H1 (cell line): ENCODE data around the gene CCDC169. TPM values are rescaled to one million over a fixed set of nuclear protein-coding genes. Genes with fewer than 3 reads are reported as not detected.
A peak's percentile ranks its signal among the peaks of the same experiment; 100 is the strongest.

Experiments
- CTCF ChIA-PET: fragments of 300-600 bp; sonication (Branson Sonifier 250); formaldehyde crosslinking; loops from one replicate; lab custom pipeline; 2021; ENCODE audit not compliant: partially characterized antibody; lab: Charles Lee
- POLR2A ChIA-PET: fragments of 300-600 bp; sonication (Branson Sonifier 250); formaldehyde crosslinking; loops from one replicate; lab custom pipeline; 2021; ENCODE audit warnings: inconsistent platforms; ENCODE audit not compliant: partially characterized antibody; lab: Charles Lee
- DNase-seq, 2 experiments: peaks; one replicate each; pipeline versions ENCODE4 v3.0.0 to v3.0.0-alpha.2; 2010 to 2022; ENCODE audit warnings: low spot score in 2 of 2, low read depth in 1 of 2, mixed read lengths in 1 of 2
- FAIRE-seq: peaks from 2 replicates; lab custom pipeline; 2011; peaks lifted over from hg19 to GRCh38; lab: Jason Lieb, UNC
- H2AFZ ChIP-seq: 2 replicates; pipeline ENCODE4 v1.8.1; 2012; ENCODE audit warnings: low read length, inconsistent platforms
- H2AK5ac ChIP-seq: 2 replicates; pipeline ENCODE4 v1.6.1; 2013; ENCODE audit warnings: low read depth, low read length
- H2BK120ac ChIP-seq: replicated peaks from 2 replicates; pipeline ENCODE3; 2013; ENCODE audit warnings: low read depth, low read length, inconsistent platforms
- H2BK12ac ChIP-seq: 2 replicates; pipeline ENCODE4 v1.6.1; 2013; ENCODE audit warnings: low read depth, low read length
- H2BK15ac ChIP-seq: 2 replicates; pipeline ENCODE4 v1.6.1; 2013; ENCODE audit warnings: low read length
- H2BK20ac ChIP-seq: 2 replicates; pipeline ENCODE4 v1.6.1; 2013; ENCODE audit warnings: low read length
- H2BK5ac ChIP-seq: 2 replicates; pipeline ENCODE4 v1.6.1; 2013; ENCODE audit warnings: low read depth, low read length
- H3K14ac ChIP-seq: 2 replicates; pipeline ENCODE4 v1.6.1; 2013; ENCODE audit warnings: inconsistent platforms; ENCODE audit not compliant: insufficient read length
- H3K18ac ChIP-seq: 2 replicates; pipeline ENCODE4 v1.6.1; 2013; ENCODE audit warnings: low read length; ENCODE audit errors: extremely low read depth
- H3K23ac ChIP-seq: 2 replicates; pipeline ENCODE4 v1.6.1; 2013; ENCODE audit warnings: inconsistent platforms; ENCODE audit not compliant: insufficient read length
- H3K23me2 ChIP-seq: 2 replicates; pipeline ENCODE4 v1.6.1; 2013; ENCODE audit warnings: low read depth, low read length
- H3K27ac ChIP-seq: 2 replicates; pipeline ENCODE4 v1.6.1; 2011; ENCODE audit warnings: low read depth, low read length, inconsistent platforms
- H3K27me3 ChIP-seq, 4 experiments: replicated peaks in 1 of 4; 1 replicate in 1 of 4; 2 replicates in 3 of 4; pipeline versions ENCODE4 v1.6.1 to v1.8.1; 2011 to 2013; ENCODE audit warnings: low read length in 3 of 4, mild to moderate bottlenecking in 3 of 4, inconsistent platforms in 2 of 4, mixed read lengths in 2 of 4, moderate library complexity in 1 of 4; ENCODE audit not compliant: control insufficient read depth in 3 of 4, insufficient read depth in 3 of 4; ENCODE audit errors: extremely low read depth in 1 of 4
- H3K36me3 ChIP-seq, 4 experiments: 2 replicates each; pipeline versions ENCODE4 v1.6.1 to v1.8.1; 2011 to 2013; ENCODE audit warnings: mild to moderate bottlenecking in 4 of 4, low read length in 3 of 4, moderate library complexity in 2 of 4, control low read depth in 1 of 4, inconsistent platforms in 1 of 4; ENCODE audit not compliant: insufficient read depth in 4 of 4, control insufficient read depth in 2 of 4
- H3K4ac ChIP-seq: replicated peaks from 2 replicates; pipeline ENCODE3; 2013; ENCODE audit warnings: low read length, low read depth, mixed read lengths, inconsistent platforms; ENCODE audit not compliant: insufficient read length
- H3K4me1 ChIP-seq, 4 experiments: replicated peaks in 1 of 4; 1 replicate in 1 of 4; 2 replicates in 3 of 4; pipeline versions ENCODE4 v1.6.1 to v1.8.1; 2011 to 2013; ENCODE audit warnings: low read length in 3 of 4, inconsistent platforms in 2 of 4, mixed read lengths in 1 of 4; ENCODE audit not compliant: insufficient read depth in 4 of 4, control insufficient read depth in 3 of 4
- H3K4me2 ChIP-seq, 2 experiments: 2 replicates each; pipeline versions ENCODE4 v1.6.1 to v1.8.1; 2011 to 2013; ENCODE audit warnings: low read depth in 2 of 2, low read length in 2 of 2, control low read depth in 1 of 2, inconsistent platforms in 1 of 2, mild to moderate bottlenecking in 1 of 2; ENCODE audit not compliant: insufficient read depth in 1 of 2
- H3K4me3 ChIP-seq, 4 experiments: fragments of 200-600, 300-600 bp in 1 of 4; sonication (generic), shearing (Covaris generic), sonication (Bioruptor Twin) in 1 of 4; 2 replicates each; pipeline versions ENCODE4 v1.5.1 to v1.8.1; 2011 to 2016; ENCODE audit warnings: low read length in 4 of 4, low read depth in 3 of 4, control low read depth in 2 of 4, inconsistent platforms in 2 of 4, mild to moderate bottlenecking in 2 of 4, mixed read lengths in 1 of 4, moderate library complexity in 1 of 4; ENCODE audit not compliant: insufficient read depth in 2 of 4; ENCODE audit errors: extremely low read depth in 1 of 4
- H3K56ac ChIP-seq: replicated peaks from 2 replicates; pipeline ENCODE3; 2013; ENCODE audit warnings: low read depth, mild to moderate bottlenecking, mixed read lengths, low read length, inconsistent platforms; ENCODE audit not compliant: insufficient read length
- H3K79me1 ChIP-seq: 2 replicates; pipeline ENCODE4 v1.6.1; 2013; ENCODE audit warnings: low read depth, low read length, control low read depth
- H3K79me2 ChIP-seq, 2 experiments: 2 replicates each; pipeline versions ENCODE4 v1.6.1 to v1.8.1; 2012 to 2013; ENCODE audit warnings: low read length in 2 of 2, mild to moderate bottlenecking in 2 of 2, inconsistent platforms in 1 of 2; ENCODE audit not compliant: insufficient read depth in 2 of 2, control insufficient read depth in 1 of 2
- H3K9ac ChIP-seq, 4 experiments: replicated peaks in 1 of 4; 1 replicate in 1 of 4; 2 replicates in 3 of 4; pipeline versions ENCODE4 v1.6.1 to v1.8.1; 2011 to 2013; ENCODE audit warnings: low read depth in 3 of 4, low read length in 3 of 4, control low read depth in 2 of 4, mild to moderate bottlenecking in 2 of 4, moderate library complexity in 2 of 4, inconsistent platforms in 1 of 4; ENCODE audit errors: extremely low read depth in 1 of 4
- H3K9me3 ChIP-seq, 2 experiments: 2 replicates each; pipeline versions ENCODE4 v1.6.1 to v1.8.1; 2012 to 2013; ENCODE audit warnings: mild to moderate bottlenecking in 2 of 2, moderate library complexity in 2 of 2, control low read depth in 1 of 2, inconsistent platforms in 1 of 2, low read depth in 1 of 2, low read length in 1 of 2, mixed read lengths in 1 of 2; ENCODE audit not compliant: insufficient read depth in 2 of 2
- H4K20me1 ChIP-seq, 2 experiments: replicated peaks in 1 of 2; 2 replicates each; pipeline versions ENCODE3 to v1.8.1; 2011 to 2013; ENCODE audit warnings: inconsistent platforms in 2 of 2, low read length in 2 of 2, mild to moderate bottlenecking in 1 of 2; ENCODE audit not compliant: insufficient read depth in 2 of 2, control insufficient read depth in 1 of 2
- H4K5ac ChIP-seq: 2 replicates; pipeline ENCODE4 v1.6.1; 2013; ENCODE audit warnings: low read length, low read depth, mixed read lengths, inconsistent platforms; ENCODE audit not compliant: insufficient read length
- H4K8ac ChIP-seq: 2 replicates; pipeline ENCODE4 v1.8.0; 2013; ENCODE audit warnings: mild to moderate bottlenecking, moderate library complexity, low read length, inconsistent platforms; ENCODE audit not compliant: insufficient read depth; ENCODE audit errors: extremely low read depth
- H4K91ac ChIP-seq: replicated peaks from 2 replicates; pipeline ENCODE3; 2013; ENCODE audit warnings: low read length, mixed read lengths, inconsistent platforms; ENCODE audit not compliant: insufficient read length
- CBX5 ChIP-seq: fragments of 300-800, 300-1000 bp; sonication (generic); IDR thresholded peaks from 2 replicates; pipeline ENCODE4 v1.7.1; 2016; ENCODE audit warnings: antibody characterized with exemption, low read length, low read depth
- GTF2F1 ChIP-seq: IDR thresholded peaks from 2 replicates; pipeline ENCODE4 v1.6.1; 2012; ENCODE audit warnings: low read depth, low read length, improper control_type of control experiment, borderline replicate concordance
- NRF1 ChIP-seq: IDR thresholded peaks from 2 replicates; pipeline ENCODE4 v1.6.1; 2011; ENCODE audit warnings: mild to moderate bottlenecking, low read depth, low read length, improper control_type of control experiment
- POU5F1 ChIP-seq: IDR thresholded peaks from 2 replicates; pipeline ENCODE4 v1.6.1; 2011; ENCODE audit warnings: low read depth, mild to moderate bottlenecking, low read length, moderate library complexity
- SRF ChIP-seq: IDR thresholded peaks from 2 replicates; pipeline ENCODE4 v1.6.1; 2011; ENCODE audit warnings: mild to moderate bottlenecking, low read depth, low read length, moderate library complexity
- USF2 ChIP-seq: IDR thresholded peaks from 2 replicates; pipeline ENCODE4 v1.6.1; 2011; ENCODE audit warnings: low read length, improper control_type of control experiment
- WGBS, 2 experiments: shearing (Covaris generic) in 1 of 2; methylation state at CpG; one replicate each; pipeline versions ENCODE4 v1.1.6 to v1.1.7; 2013 to 2015; ENCODE audit warnings: low lambda C conversion rate in 2 of 2, mixed read lengths in 2 of 2, inconsistent platforms in 1 of 2, low coverage in 1 of 2, missing lambda C conversion rate in 1 of 2; ENCODE audit not compliant: insufficient replicate concordance in 2 of 2, insufficient coverage in 1 of 2, insufficient read length in 1 of 2; ENCODE audit errors: extremely low coverage in 1 of 2, missing lambda C conversion rate in 1 of 2; 5-methylcytosine and 5-hydroxymethylcytosine counted together
- polyA plus RNA-seq, 7 experiments: library from polyadenylated mRNA; depleted of rRNA in 3 of 7; stranded (reverse) in 5 of 7; unstranded in 2 of 7; fragments of >200 nt in 5 of 7; fragments of 200-250 nt in 2 of 7; gene quantifications; 1 replicate in 5 of 7; 2 replicates in 1 of 7; 4 replicates in 1 of 7; pipeline versions ENCODE4 v1.2.1 to v1.2.3, GENCODE V29; 2011 to 2013; ENCODE audit warnings: missing spikeins in 2 of 7, mixed read lengths in 2 of 7
- total RNA-seq: library from RNA; stranded (reverse); fragmentation: NEBNext Ultra II Directional; extraction: Animal tissue kit (Norgen Biotek cat#: 25700); gene quantifications from 2 replicates; pipeline ENCODE4 v1.2.1, GENCODE V29; 2021

CCDC169 gene
- total and polyA plus RNA-seq, 2 of the 8 experiments (the other 6 are each of a cell fraction or from before 2014, with no cell fraction given) = 7.2 to 44.0 TPM

GRCh38 chr13:36313047-36313969 lies 15.7 kb upstream of the CCDC169 start:
- 75% methylated on average over 3 of the region's 3 CpGs; no CpG with 5 or more reads in 1 of the 2 experiments for WGBS, 2 experiments
- H3K23ac ChIP-seq = no peak overlapping the region
- H2BK20ac ChIP-seq = no peak overlapping the region
- no peak overlapping the region for H2BK12ac ChIP-seq
- TF ChIP-seq SRF = no peak
- TF ChIP-seq POU5F1 = no peak
- TF ChIP-seq GTF2F1 = no peak
- no peak for TF ChIP-seq CBX5
- TF ChIP-seq NRF1 = no peak
- no peak for TF ChIP-seq USF2
- no peak overlapping the region for H3K9ac ChIP-seq
- CTCF ChIA-PET = interaction anchor here (0.9 to 3.0 kb wide), 2 partner anchors 9 to 30 kb away, joined by 3 to 7 read pairs; no protein-coding TSS in a partner anchor
- no peak overlapping the region for H3K4me2 ChIP-seq
- no peak overlapping the region for H4K5ac ChIP-seq
- peaks cover 0 to 8% of the 10 kb centered on the region in 2 experiments; a peak in 3 of 4 replicates for H3K9me3 ChIP-seq
- H4K91ac ChIP-seq = no peak overlapping the region
- no peak overlapping the region for H3K14ac ChIP-seq
- FAIRE-seq (no peak), DNase-seq (no peak)
- no peak overlapping the region for H2AFZ ChIP-seq
- no peak overlapping the region for H4K8ac ChIP-seq
- H3K4ac ChIP-seq = no peak overlapping the region
- H2BK120ac ChIP-seq = no peak overlapping the region
- no peak overlapping the region for H2AK5ac ChIP-seq
- POLR2A ChIA-PET = interaction anchor here (1.3 to 2.4 kb wide), 2 partner anchors 14 to 32 kb away, joined by 5 to 9 read pairs; partner anchors contain the start of gene SPART
- H3K79me1 ChIP-seq = no peaks in the 10 kb centered on the region
- H3K36me3 ChIP-seq = peaks cover 0 to 51% (median 22%) of the 10 kb centered on the region in 4 experiments; a peak in 6 of 8 replicates
- H2BK15ac ChIP-seq = no peak overlapping the region
- H3K79me2 ChIP-seq = no peaks in the 10 kb centered on the region
- no peak overlapping the region; the same call in 1 of the 2 replicates for H3K18ac ChIP-seq
- H3K27me3 ChIP-seq = no peaks in the 10 kb centered on the region
- peak overlapping the region; percentile 29; the same call in 1 of the 2 replicates for H2BK5ac ChIP-seq
- H4K20me1 ChIP-seq = no peaks in the 10 kb centered on the region
- H3K23me2 ChIP-seq = no peaks in the 10 kb centered on the region
- no peak overlapping the region for H3K56ac ChIP-seq
- peaks cover 0 to 4% (median 3%) of the 10 kb centered on the region in 4 experiments; a peak in 5 of 7 replicates for H3K4me1 ChIP-seq
- no peak overlapping the region for H3K4me3 ChIP-seq
- H3K27ac ChIP-seq = no peak overlapping the region
